ENCODE measurements around the gene LMO3.

LMO3 gene

DNA sequence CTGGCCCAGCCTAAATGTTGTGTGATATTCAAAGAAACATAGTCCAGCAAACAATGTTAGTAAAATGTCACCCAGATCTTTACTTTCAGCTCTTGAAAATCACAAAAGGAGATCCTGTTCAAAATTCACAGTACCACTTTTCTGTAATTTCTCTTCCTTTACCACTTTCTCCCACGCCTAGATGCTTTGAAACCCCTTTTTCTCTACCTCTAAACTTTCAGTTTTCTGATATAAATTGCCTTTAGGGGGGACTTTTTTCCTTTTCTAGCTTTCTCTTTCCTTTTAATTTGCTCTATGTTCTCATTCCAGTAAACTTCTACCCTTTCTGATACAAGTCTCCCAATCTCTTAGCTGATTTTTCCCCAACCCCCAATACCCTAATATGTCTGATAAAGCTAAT is 101.8 kb downstream of the LMO3 start:
- no peak for DNase-seq (ENCODE audit: low read depth)
- TF ChIP-seq, protein P1, sequence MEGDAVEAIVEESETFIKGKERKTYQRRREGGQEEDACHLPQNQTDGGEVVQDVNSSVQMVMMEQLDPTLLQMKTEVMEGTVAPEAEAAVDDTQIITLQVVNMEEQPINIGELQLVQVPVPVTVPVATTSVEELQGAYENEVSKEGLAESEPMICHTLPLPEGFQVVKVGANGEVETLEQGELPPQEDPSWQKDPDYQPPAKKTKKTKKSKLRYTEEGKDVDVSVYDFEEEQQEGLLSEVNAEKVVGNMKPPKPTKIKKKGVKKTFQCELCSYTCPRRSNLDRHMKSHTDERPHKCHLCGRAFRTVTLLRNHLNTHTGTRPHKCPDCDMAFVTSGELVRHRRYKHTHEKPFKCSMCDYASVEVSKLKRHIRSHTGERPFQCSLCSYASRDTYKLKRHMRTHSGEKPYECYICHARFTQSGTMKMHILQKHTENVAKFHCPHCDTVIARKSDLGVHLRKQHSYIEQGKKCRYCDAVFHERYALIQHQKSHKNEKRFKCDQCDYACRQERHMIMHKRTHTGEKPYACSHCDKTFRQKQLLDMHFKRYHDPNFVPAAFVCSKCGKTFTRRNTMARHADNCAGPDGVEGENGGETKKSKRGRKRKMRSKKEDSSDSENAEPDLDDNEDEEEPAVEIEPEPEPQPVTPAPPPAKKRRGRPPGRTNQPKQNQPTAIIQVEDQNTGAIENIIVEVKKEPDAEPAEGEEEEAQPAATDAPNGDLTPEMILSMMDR (IDR thresholded peaks at IDR 0.05; ENCODE audit: control insufficient read depth, insufficient read depth, low read depth, low read length, missing control alignments), result no peak
- H3K4me3 ChIP-seq (ENCODE audit: control insufficient read depth, low read depth, low read length), result no peak overlapping the region

GRCh38 chr12:16499611-16500010 is 106.4 kb downstream of the LMO3 start:
- H3K4me3 ChIP-seq (ENCODE audit: control insufficient read depth, low read depth, low read length), result no peak overlapping the region
- DNase-seq (ENCODE audit: low read depth), result no peak

More at GRCh38 chr12:16499611-16500010, 106.4 kb downstream of the LMO3 start:
- TF ChIP-seq, protein P1 (IDR thresholded peaks at IDR 0.05; ENCODE audit: control insufficient read depth, insufficient read depth, low read depth, low read length, missing control alignments), result no peak

Measured in AG09309 (cell line).